ENCODE measurements around the gene MYOM1.

The MYOM1 gene

DNA sequence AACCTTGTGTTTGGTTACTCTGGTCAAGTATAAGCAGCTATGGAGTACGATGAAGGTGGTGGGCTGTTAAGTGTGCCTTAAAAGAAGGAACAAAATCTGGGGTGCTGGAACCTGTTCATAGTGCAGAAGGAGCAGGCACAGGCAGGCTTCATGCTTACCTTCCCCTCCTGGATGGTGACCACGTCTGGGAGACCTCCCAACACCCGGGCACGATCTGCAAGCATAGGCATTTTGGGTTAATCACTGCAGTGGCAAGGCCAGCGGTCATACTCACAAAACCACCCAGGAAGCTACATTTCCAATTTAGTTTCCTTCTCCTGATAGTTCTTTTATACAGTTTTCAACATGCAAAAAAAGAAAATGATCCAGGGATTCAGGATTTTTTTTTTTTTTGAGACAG, 148.1 kb downstream of the MYOM1 start:
- TF ChIP-seq, protein P1, sequence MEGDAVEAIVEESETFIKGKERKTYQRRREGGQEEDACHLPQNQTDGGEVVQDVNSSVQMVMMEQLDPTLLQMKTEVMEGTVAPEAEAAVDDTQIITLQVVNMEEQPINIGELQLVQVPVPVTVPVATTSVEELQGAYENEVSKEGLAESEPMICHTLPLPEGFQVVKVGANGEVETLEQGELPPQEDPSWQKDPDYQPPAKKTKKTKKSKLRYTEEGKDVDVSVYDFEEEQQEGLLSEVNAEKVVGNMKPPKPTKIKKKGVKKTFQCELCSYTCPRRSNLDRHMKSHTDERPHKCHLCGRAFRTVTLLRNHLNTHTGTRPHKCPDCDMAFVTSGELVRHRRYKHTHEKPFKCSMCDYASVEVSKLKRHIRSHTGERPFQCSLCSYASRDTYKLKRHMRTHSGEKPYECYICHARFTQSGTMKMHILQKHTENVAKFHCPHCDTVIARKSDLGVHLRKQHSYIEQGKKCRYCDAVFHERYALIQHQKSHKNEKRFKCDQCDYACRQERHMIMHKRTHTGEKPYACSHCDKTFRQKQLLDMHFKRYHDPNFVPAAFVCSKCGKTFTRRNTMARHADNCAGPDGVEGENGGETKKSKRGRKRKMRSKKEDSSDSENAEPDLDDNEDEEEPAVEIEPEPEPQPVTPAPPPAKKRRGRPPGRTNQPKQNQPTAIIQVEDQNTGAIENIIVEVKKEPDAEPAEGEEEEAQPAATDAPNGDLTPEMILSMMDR (IDR thresholded peaks at IDR 0.05) = no peak

DNA sequence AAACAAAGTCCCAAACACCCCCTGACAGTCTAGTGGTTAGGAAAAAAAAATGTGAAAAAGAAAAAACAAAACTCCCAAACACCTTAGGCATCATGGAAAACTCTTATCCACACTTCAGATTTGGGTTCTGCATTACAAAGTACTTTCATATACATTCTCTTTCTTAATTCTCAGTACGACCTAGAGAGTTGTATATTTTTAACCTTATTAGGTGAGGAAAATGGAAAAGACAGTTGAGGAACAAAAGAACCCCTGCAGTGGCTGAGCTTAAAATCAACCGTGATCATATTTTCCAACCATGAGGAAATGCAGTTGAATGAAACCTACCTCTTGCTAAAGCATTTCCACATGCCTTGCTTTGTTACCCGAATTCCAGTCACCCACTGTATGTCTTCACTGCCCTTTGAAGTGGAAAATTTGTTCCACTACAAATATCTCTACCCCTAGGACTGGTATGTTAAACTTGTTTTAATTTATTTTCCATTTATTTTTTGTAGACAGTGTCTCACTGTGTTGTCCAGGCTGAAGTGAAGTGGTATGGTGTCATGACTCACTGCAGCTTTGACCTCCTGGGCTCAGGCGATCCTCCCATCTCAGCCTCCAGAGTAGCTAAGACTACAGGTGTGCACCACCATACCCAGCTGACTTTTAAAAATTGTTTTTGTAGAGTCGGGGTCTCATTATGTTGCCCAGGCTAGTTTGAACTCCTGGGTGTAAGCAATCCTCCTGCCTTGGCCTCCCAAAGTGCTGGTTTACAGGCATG, 149.9 kb downstream of the MYOM1 start:
- TF ChIP-seq, protein P1 (IDR thresholded peaks at IDR 0.05) = no peak

DNA sequence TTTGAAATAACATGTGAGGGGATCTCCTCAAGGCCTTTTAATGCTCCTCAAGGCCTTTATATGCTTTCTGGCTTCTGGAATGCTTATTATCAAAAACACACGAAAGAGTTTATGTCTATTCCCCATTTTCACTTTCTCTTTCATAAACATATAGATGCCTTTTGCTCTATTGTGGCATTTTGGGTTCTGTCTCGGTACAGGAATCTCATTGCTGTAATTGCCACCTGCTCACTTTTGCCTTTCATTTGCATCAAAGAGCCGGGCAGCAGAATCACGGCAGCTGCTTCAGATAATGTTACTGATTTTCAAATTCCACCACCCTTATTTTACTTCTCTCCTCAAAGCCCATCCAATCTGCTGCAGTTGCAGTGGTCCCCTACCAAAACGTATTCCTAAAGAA, 152.0 kb downstream of the MYOM1 start:
- TF ChIP-seq, protein P1 (IDR thresholded peaks at IDR 0.05) = no peak

DNA sequence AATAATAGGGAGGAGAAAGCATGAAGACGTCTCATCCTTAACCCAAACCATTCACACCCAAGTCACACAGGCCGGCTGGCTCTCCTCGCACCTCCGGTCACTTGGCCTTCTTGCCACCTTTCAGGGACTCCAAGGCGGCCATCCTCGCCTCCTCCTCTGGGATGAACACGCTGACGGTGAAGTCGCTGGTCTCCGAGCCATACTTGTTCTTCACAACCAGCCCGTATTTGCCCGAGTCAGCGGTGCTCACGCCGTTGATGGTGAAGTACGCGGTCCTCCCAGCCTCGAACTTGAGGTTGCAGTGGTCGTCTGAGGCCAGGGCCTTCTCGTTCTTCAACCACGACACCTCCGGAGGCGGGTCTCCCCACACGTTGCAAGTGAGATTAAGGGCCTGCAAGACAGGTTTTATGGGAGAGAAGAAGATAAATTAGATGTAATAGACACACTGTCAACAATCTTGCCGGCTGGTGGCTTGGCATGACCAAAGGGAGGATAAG, 152.6 kb downstream of the MYOM1 start:
- TF ChIP-seq, protein P1 (IDR thresholded peaks at IDR 0.05) = no peak

DNA sequence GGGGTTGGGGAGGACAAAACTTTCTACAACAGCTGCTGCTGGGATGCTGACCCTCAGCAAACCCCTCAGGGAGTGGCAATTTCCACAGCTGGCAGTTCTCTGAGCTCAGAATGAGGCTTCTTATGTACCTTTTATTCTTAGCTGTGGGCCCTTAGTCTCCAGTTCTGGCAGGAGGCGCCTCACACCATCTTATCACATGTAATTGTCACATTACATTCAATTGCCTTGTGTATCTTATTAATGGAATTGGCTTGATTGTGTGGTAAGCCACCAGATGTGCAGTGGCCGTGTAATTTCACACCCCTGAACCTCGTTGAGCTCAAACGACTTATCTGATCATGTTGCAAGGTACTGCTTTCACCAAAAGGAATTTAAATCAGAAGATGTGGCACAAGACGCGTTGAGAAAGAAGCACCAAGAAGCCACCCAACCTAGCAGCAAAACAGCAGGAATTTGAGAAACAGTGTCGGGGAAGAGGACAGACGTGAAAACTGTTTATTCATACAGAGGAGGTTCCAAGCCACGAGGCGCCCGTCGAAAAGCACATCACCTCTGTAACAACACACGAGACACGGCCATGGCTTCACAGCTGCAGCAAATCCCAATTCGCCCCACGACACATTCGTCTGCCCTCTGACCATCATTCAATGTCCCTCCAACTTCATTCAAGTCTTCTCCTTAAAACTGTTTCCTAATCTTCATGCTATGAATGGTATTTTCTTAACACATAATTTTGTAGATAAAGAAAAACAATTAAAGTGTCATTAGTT, 153.2 kb downstream of the MYOM1 start:
- TF ChIP-seq, protein P1 (IDR thresholded peaks at IDR 0.05) = no peak

DNA sequence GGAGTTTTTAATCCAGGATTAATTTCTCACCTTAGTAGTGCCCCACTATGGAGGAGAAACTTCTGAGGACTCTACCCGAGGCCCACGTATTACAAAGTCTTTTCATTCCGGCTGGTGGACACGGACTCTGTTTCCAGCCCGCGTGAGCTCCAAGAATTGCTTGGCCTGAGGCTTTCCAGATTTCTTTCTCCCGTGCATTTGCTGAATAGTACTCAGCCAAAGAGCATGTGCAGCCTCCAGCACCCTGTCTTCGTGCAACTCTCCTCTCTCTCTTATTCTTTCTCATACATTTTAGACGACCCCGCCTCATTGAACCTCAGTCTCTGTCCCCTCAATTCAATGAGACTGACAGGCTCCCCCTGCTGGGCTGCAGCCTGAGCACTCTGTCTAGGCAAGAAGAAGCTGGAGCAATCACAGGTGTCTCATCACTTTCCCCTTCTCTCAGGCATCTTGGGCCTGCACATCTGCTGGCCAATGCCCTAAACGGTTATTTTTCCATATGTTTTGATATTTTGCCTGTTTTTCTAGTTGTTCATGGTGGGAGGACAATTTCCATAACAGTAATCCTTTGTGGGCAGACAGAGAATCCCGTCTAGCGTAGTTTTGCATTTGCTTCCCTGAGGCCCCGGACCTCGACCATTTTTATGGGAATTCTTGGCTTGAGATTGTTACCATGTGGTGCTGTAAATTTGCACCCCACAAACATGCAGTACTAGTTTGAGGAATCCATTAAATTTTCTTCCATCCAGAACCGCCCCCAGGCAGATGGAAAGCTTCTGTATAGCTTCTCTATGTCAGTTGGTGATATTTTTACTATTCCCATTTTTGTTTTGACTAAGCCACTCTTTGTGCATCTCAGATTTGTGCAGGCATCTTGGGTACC, 156.7 kb downstream of the MYOM1 start:
- TF ChIP-seq, protein P1 (IDR thresholded peaks at IDR 0.05) = peak; percentile 62

Measured in LNCAP (cell line).